ENCODE data around the gene UGT1A8. TPM values are rescaled to one million over a fixed set of nuclear protein-coding genes. Genes with fewer than 3 reads are reported as not detected.

UGT1A8 gene
- polyA plus RNA-seq, 1 donor, result not detected

- DNase-seq, result no peak
- Histone ChIP-seq H3K9me3 (ENCODE audit: control insufficient read depth, low read depth, low read length) (no peaks in the 10 kb centered on the region), H3K4me3 (ENCODE audit: low read length) (no peak overlapping the region), H3K27ac (ENCODE audit: low read length) (no peak overlapping the region), H3K27me3 (ENCODE audit: control insufficient read depth, insufficient read depth, low read length) (no peaks in the 10 kb centered on the region), H3K36me3 (ENCODE audit: control insufficient read depth, insufficient read depth, low read length) (no peaks in the 10 kb centered on the region), H3K4me1 (ENCODE audit: control insufficient read depth, insufficient read depth, low read length) (peaks cover 14% of the 10 kb centered on the region)
- no CpG with 5 or more reads among the region's 9 CpGs for WGBS (ENCODE audit: insufficient coverage, low lambda C conversion rate)
Measured at GRCh38 chr2:233796254-233796653, 178.8 kb downstream of the UGT1A8 start.

- no peak overlapping the region for H3K4me3 ChIP-seq (ENCODE audit: low read length)
- H3K36me3 ChIP-seq (ENCODE audit: control insufficient read depth, insufficient read depth, low read length), result no peaks in the 10 kb centered on the region
- WGBS (ENCODE audit: insufficient coverage, low lambda C conversion rate), result 70% methylated on average over 2 of the region's 14 CpGs
- peaks cover 11% of the 10 kb centered on the region for H3K4me1 ChIP-seq (ENCODE audit: control insufficient read depth, insufficient read depth, low read length)
- no peak for DNase-seq
- H3K9me3 ChIP-seq (ENCODE audit: control insufficient read depth, low read depth, low read length), result no peaks in the 10 kb centered on the region
- H3K27me3 ChIP-seq (ENCODE audit: control insufficient read depth, insufficient read depth, low read length), result no peaks in the 10 kb centered on the region
- H3K27ac ChIP-seq (ENCODE audit: low read length), result no peak overlapping the region
Measured at GRCh38 chr2:233798335-233799086, 181.1 kb downstream of the UGT1A8 start.

- H3K27ac ChIP-seq (ENCODE audit: low read length), result no peak overlapping the region
- H3K9me3 ChIP-seq (ENCODE audit: control insufficient read depth, low read depth, low read length), result no peaks in the 10 kb centered on the region
- no peaks in the 10 kb centered on the region for H3K36me3 ChIP-seq (ENCODE audit: control insufficient read depth, insufficient read depth, low read length)
- H3K27me3 ChIP-seq (ENCODE audit: control insufficient read depth, insufficient read depth, low read length), result no peaks in the 10 kb centered on the region
- H3K4me3 ChIP-seq (ENCODE audit: low read length), result no peak overlapping the region
- peaks cover 4% of the 10 kb centered on the region for H3K4me1 ChIP-seq (ENCODE audit: control insufficient read depth, insufficient read depth, low read length)
- WGBS (ENCODE audit: insufficient coverage, low lambda C conversion rate), result no CpG with 5 or more reads among the region's 7 CpGs
- no peak for DNase-seq
Measured at GRCh38 chr2:233799087-233799665, 181.7 kb downstream of the UGT1A8 start.

GRCh38 chr2:233799716-233800115 is 182.3 kb downstream of the UGT1A8 start:
- WGBS (ENCODE audit: insufficient coverage, low lambda C conversion rate), result no CpG with 5 or more reads among the region's 5 CpGs
- no peak for DNase-seq
- no peak overlapping the region for H3K4me3 ChIP-seq (ENCODE audit: low read length)

GRCh38 chr2:233800208-233800607 is 182.8 kb downstream of the UGT1A8 start:
- Histone ChIP-seq H3K4me3 (ENCODE audit: low read length) (no peak overlapping the region), H3K36me3 (ENCODE audit: control insufficient read depth, insufficient read depth, low read length) (no peaks in the 10 kb centered on the region), H3K4me1 (ENCODE audit: control insufficient read depth, insufficient read depth, low read length) (no peaks in the 10 kb centered on the region), H3K27ac (ENCODE audit: low read length) (no peak overlapping the region), H3K27me3 (ENCODE audit: control insufficient read depth, insufficient read depth, low read length) (no peaks in the 10 kb centered on the region), H3K9me3 (ENCODE audit: control insufficient read depth, low read depth, low read length) (no peaks in the 10 kb centered on the region)
- no peak for DNase-seq
- WGBS (ENCODE audit: insufficient coverage, low lambda C conversion rate), result 100% methylated on average over 1 of the region's 7 CpGs

More at GRCh38 chr2:233799716-233800115, 182.3 kb downstream of the UGT1A8 start:
- H3K27ac ChIP-seq (ENCODE audit: low read length), result no peak overlapping the region
- no peaks in the 10 kb centered on the region for H3K27me3 ChIP-seq (ENCODE audit: control insufficient read depth, insufficient read depth, low read length)
- H3K36me3 ChIP-seq (ENCODE audit: control insufficient read depth, insufficient read depth, low read length), result no peaks in the 10 kb centered on the region
- no peaks in the 10 kb centered on the region for H3K9me3 ChIP-seq (ENCODE audit: control insufficient read depth, low read depth, low read length)
- H3K4me1 ChIP-seq (ENCODE audit: control insufficient read depth, insufficient read depth, low read length), result no peaks in the 10 kb centered on the region

- H3K4me3 ChIP-seq (ENCODE audit: low read length), result no peak overlapping the region
- H3K36me3 ChIP-seq (ENCODE audit: control insufficient read depth, insufficient read depth, low read length), result no peaks in the 10 kb centered on the region
- DNase-seq, result no peak
- no peaks in the 10 kb centered on the region for H3K9me3 ChIP-seq (ENCODE audit: control insufficient read depth, low read depth, low read length)
- H3K27ac ChIP-seq (ENCODE audit: low read length), result no peak overlapping the region
- H3K27me3 ChIP-seq (ENCODE audit: control insufficient read depth, insufficient read depth, low read length), result no peaks in the 10 kb centered on the region
- 90% methylated on average over 2 of the region's 9 CpGs for WGBS (ENCODE audit: insufficient coverage, low lambda C conversion rate)
- H3K4me1 ChIP-seq (ENCODE audit: control insufficient read depth, insufficient read depth, low read length), result no peaks in the 10 kb centered on the region
Measured at GRCh38 chr2:233801357-233802131, 184.1 kb downstream of the UGT1A8 start.

- WGBS (ENCODE audit: insufficient coverage, low lambda C conversion rate), result no CpG with 5 or more reads among the region's 3 CpGs
- DNase-seq, result no peak
- Histone ChIP-seq H3K36me3 (ENCODE audit: control insufficient read depth, insufficient read depth, low read length) (no peaks in the 10 kb centered on the region), H3K27me3 (ENCODE audit: control insufficient read depth, insufficient read depth, low read length) (no peaks in the 10 kb centered on the region), H3K9me3 (ENCODE audit: control insufficient read depth, low read depth, low read length) (no peaks in the 10 kb centered on the region), H3K4me3 (ENCODE audit: low read length) (no peak overlapping the region), H3K27ac (ENCODE audit: low read length) (no peak overlapping the region), H3K4me1 (ENCODE audit: control insufficient read depth, insufficient read depth, low read length) (no peaks in the 10 kb centered on the region)
Measured at GRCh38 chr2:233802132-233802815, 184.8 kb downstream of the UGT1A8 start.

GRCh38 chr2:233803292-233803911 is 186.0 kb downstream of the UGT1A8 start:
- Histone ChIP-seq H3K9me3 (ENCODE audit: control insufficient read depth, low read depth, low read length) (no peaks in the 10 kb centered on the region), H3K4me3 (ENCODE audit: low read length) (no peak overlapping the region), H3K27me3 (ENCODE audit: control insufficient read depth, insufficient read depth, low read length) (no peaks in the 10 kb centered on the region), H3K36me3 (ENCODE audit: control insufficient read depth, insufficient read depth, low read length) (no peaks in the 10 kb centered on the region), H3K4me1 (ENCODE audit: control insufficient read depth, insufficient read depth, low read length) (no peaks in the 10 kb centered on the region), H3K27ac (ENCODE audit: low read length) (no peak overlapping the region)
- no peak for DNase-seq
- no CpG with 5 or more reads among the region's 2 CpGs for WGBS (ENCODE audit: insufficient coverage, low lambda C conversion rate)

GRCh38 chr2:233803994-233804393 is 186.6 kb downstream of the UGT1A8 start:
- Histone ChIP-seq H3K27ac (ENCODE audit: low read length) (no peak overlapping the region), H3K36me3 (ENCODE audit: control insufficient read depth, insufficient read depth, low read length) (no peaks in the 10 kb centered on the region), H3K4me1 (ENCODE audit: control insufficient read depth, insufficient read depth, low read length) (no peaks in the 10 kb centered on the region), H3K27me3 (ENCODE audit: control insufficient read depth, insufficient read depth, low read length) (no peaks in the 10 kb centered on the region), H3K4me3 (ENCODE audit: low read length) (no peak overlapping the region), H3K9me3 (ENCODE audit: control insufficient read depth, low read depth, low read length) (no peaks in the 10 kb centered on the region)
- no peak for DNase-seq
- WGBS (ENCODE audit: insufficient coverage, low lambda C conversion rate), result no CpG with 5 or more reads among the region's 8 CpGs

Data from large intestine (tissue), 3 donors.